H1 (cell line): ENCODE data around the gene CD200. TPM values are rescaled to one million over a fixed set of nuclear protein-coding genes. Genes with fewer than 3 reads are reported as not detected.

Experiments used
- polyA plus RNA-seq, 7 experiments: library from polyadenylated mRNA; depleted of rRNA in 3 of 7; stranded (reverse) in 5 of 7; unstranded in 2 of 7; fragments of >200 nt in 5 of 7; fragments of 200-250 nt in 2 of 7; gene quantifications; 1 replicate in 5 of 7; 2 replicates in 1 of 7; 4 replicates in 1 of 7; pipeline versions ENCODE4 v1.2.1 to v1.2.3, GENCODE V29; 2011 to 2013; ENCODE audit warnings: missing spikeins in 2 of 7, mixed read lengths in 2 of 7
- total RNA-seq: library from RNA; stranded (reverse); fragmentation: NEBNext Ultra II Directional; extraction: Animal tissue kit (Norgen Biotek cat#: 25700); gene quantifications from 2 replicates; pipeline ENCODE4 v1.2.1, GENCODE V29; 2021
- TF ChIP-seq, protein P1 (sequence below): fragments of 300-600 bp; sonication (generic); IDR thresholded peaks from 2 replicates; pipeline ENCODE4 v1.7.1; 2012; ENCODE audit warnings: low read length, moderate library complexity, mild to moderate bottlenecking, inconsistent platforms; ENCODE audit not compliant: insufficient replicate concordance

Gene CD200
- total and polyA plus RNA-seq, 2 of the 8 experiments (the other 6 are each of a cell fraction or from before 2014, with no cell fraction given): 45.8 to 50.2 TPM

GRCh38 chr3:112349557-112349956, 16.6 kb downstream of the CD200 start (continued):
- TF ChIP-seq, protein P1, sequence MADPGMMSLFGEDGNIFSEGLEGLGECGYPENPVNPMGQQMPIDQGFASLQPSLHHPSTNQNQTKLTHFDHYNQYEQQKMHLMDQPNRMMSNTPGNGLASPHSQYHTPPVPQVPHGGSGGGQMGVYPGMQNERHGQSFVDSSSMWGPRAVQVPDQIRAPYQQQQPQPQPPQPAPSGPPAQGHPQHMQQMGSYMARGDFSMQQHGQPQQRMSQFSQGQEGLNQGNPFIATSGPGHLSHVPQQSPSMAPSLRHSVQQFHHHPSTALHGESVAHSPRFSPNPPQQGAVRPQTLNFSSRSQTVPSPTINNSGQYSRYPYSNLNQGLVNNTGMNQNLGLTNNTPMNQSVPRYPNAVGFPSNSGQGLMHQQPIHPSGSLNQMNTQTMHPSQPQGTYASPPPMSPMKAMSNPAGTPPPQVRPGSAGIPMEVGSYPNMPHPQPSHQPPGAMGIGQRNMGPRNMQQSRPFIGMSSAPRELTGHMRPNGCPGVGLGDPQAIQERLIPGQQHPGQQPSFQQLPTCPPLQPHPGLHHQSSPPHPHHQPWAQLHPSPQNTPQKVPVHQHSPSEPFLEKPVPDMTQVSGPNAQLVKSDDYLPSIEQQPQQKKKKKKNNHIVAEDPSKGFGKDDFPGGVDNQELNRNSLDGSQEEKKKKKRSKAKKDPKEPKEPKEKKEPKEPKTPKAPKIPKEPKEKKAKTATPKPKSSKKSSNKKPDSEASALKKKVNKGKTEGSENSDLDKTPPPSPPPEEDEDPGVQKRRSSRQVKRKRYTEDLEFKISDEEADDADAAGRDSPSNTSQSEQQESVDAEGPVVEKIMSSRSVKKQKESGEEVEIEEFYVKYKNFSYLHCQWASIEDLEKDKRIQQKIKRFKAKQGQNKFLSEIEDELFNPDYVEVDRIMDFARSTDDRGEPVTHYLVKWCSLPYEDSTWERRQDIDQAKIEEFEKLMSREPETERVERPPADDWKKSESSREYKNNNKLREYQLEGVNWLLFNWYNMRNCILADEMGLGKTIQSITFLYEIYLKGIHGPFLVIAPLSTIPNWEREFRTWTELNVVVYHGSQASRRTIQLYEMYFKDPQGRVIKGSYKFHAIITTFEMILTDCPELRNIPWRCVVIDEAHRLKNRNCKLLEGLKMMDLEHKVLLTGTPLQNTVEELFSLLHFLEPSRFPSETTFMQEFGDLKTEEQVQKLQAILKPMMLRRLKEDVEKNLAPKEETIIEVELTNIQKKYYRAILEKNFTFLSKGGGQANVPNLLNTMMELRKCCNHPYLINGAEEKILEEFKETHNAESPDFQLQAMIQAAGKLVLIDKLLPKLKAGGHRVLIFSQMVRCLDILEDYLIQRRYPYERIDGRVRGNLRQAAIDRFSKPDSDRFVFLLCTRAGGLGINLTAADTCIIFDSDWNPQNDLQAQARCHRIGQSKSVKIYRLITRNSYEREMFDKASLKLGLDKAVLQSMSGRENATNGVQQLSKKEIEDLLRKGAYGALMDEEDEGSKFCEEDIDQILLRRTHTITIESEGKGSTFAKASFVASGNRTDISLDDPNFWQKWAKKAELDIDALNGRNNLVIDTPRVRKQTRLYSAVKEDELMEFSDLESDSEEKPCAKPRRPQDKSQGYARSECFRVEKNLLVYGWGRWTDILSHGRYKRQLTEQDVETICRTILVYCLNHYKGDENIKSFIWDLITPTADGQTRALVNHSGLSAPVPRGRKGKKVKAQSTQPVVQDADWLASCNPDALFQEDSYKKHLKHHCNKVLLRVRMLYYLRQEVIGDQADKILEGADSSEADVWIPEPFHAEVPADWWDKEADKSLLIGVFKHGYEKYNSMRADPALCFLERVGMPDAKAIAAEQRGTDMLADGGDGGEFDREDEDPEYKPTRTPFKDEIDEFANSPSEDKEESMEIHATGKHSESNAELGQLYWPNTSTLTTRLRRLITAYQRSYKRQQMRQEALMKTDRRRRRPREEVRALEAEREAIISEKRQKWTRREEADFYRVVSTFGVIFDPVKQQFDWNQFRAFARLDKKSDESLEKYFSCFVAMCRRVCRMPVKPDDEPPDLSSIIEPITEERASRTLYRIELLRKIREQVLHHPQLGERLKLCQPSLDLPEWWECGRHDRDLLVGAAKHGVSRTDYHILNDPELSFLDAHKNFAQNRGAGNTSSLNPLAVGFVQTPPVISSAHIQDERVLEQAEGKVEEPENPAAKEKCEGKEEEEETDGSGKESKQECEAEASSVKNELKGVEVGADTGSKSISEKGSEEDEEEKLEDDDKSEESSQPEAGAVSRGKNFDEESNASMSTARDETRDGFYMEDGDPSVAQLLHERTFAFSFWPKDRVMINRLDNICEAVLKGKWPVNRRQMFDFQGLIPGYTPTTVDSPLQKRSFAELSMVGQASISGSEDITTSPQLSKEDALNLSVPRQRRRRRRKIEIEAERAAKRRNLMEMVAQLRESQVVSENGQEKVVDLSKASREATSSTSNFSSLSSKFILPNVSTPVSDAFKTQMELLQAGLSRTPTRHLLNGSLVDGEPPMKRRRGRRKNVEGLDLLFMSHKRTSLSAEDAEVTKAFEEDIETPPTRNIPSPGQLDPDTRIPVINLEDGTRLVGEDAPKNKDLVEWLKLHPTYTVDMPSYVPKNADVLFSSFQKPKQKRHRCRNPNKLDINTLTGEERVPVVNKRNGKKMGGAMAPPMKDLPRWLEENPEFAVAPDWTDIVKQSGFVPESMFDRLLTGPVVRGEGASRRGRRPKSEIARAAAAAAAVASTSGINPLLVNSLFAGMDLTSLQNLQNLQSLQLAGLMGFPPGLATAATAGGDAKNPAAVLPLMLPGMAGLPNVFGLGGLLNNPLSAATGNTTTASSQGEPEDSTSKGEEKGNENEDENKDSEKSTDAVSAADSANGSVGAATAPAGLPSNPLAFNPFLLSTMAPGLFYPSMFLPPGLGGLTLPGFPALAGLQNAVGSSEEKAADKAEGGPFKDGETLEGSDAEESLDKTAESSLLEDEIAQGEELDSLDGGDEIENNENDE: no peak
